Heart left ventricle (tissue), 13 donors: ENCODE results near the gene ERBB2.

Experiments
- POLR2A ChIP-seq, 2 donors: fragments of 450-650 bp; IDR thresholded peaks; one replicate each; pipeline ENCODE4 v1.6.1; 2017; ENCODE audit warnings: antibody characterized with exemption in 2 of 2, mild to moderate bottlenecking in 2 of 2, moderate library complexity in 2 of 2
- TF ChIP-seq, protein P1 (sequence below), 12 donors: fragments of 200-600 bp; sonication (generic) in 4 of 12; IDR thresholded peaks; one replicate each; pipeline versions ENCODE4 v1.5.0 to v1.8.0; 2018 to 2022; ENCODE audit warnings: antibody characterized with exemption in 12 of 12, mild to moderate bottlenecking in 5 of 12
- donor health status: ischemic (EF 13 %, LVEDD 7.1; RV severe dilation, severe dysfunction).
- donor health status: DM: no; HTN: yes; CAD: no.
- donor health status: DM: no; HTN: no; CAD: no.
- donor health status: ischemic (EF 25% LVEDD 6.9; RV normal size, moderate dysfunction).
- donor health status: ischemic (EF 25% LVEDD 5.7; RV mildly dilated, moderate dysfunction).
- donor health status: ischemic (EF 35%, LVEDD 5.7; RV mildly dilated, moderate dysfunction).
- donor health status: nonischemic (EF 11% LVEDD 7.7; RV severe dilation, severe dysfunction).
- donor health status: DM: yes; HTN: yes; CAD: no.
- donor health status: PGD.
- donor health status: ischemic (EF 29% LVEDD 5.4; RV normal size, mild dysfunction).
- donor health status: nonischemic (EF 23%, LVEDD 6.1; RV moderate dilation, normal function).

DNA sequence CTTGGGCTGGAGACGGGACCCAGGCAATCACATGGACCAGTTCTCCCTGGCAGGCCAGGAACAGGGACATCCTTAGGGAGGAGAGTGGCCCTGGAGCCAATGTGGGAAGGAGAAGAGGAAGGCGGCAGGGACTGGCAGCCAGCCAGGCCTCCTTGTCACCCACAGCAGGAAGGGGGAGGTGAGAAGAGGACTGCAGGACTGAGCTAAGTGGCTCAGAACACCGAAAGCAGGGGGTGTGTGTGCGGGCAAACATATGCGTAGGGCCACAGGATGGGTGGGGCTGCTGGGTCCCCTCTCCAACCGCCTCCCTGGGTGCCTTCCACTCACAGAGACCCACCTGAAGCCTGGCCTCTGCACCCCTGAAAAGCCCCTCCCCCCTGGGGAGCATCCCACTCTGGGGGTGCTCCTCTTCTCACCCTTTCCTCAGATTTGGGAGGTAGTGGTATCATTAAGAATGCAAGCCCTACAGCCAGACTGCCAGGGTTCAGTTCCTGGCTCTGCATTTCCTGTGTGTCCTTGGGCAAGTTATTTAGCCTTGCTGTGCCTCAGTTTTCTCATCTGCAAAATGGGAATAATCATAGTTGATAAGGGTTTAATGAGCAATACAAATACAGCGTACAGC lies 23.6 kb upstream of the ERBB2 start:
- TF ChIP-seq POLR2A (IDR thresholded peaks at IDR 0.05): no peak
- TF ChIP-seq, protein P1, sequence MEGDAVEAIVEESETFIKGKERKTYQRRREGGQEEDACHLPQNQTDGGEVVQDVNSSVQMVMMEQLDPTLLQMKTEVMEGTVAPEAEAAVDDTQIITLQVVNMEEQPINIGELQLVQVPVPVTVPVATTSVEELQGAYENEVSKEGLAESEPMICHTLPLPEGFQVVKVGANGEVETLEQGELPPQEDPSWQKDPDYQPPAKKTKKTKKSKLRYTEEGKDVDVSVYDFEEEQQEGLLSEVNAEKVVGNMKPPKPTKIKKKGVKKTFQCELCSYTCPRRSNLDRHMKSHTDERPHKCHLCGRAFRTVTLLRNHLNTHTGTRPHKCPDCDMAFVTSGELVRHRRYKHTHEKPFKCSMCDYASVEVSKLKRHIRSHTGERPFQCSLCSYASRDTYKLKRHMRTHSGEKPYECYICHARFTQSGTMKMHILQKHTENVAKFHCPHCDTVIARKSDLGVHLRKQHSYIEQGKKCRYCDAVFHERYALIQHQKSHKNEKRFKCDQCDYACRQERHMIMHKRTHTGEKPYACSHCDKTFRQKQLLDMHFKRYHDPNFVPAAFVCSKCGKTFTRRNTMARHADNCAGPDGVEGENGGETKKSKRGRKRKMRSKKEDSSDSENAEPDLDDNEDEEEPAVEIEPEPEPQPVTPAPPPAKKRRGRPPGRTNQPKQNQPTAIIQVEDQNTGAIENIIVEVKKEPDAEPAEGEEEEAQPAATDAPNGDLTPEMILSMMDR (IDR thresholded peaks at IDR 0.05): no peak
